HG03159 (cell line): ENCODE data around the gene PLPPR3.

ENCODE experiments used
- ATAC-seq: cut with Tn5 transposase; IDR thresholded peaks from one replicate; pipeline ENCODE4 v1.9.1; 2021; ENCODE audit warnings: mild to moderate bottlenecking, moderate library complexity; ENCODE audit not compliant: unreplicated experiment

PLPPR3 gene

GRCh38 chr19:797528-798414 is 24.0 kb downstream of the PLPPR3 start:
- peak; percentile 28 for ATAC-seq

- peak; percentile 70 for ATAC-seq
Observed at GRCh38 chr19:796692-797527, 24.8 kb downstream of the PLPPR3 start, which contains the start of gene PTBP1. Gene PTBP1 (plus strand): TSS chr19:797452. CDS start chr19:797498, 46 bp downstream.

- no peak for ATAC-seq
Observed at GRCh38 chr19:795691-796581, 25.8 kb downstream of the PLPPR3 start.

- no peak for ATAC-seq
Observed at GRCh38 chr19:795073-795611, 26.6 kb downstream of the PLPPR3 start.

- no peak for ATAC-seq
Observed at GRCh38 chr19:793806-794205, 27.9 kb downstream of the PLPPR3 start.

- ATAC-seq = no peak
Observed at GRCh38 chr19:792306-792885, 29.4 kb downstream of the PLPPR3 start.

GRCh38 chr19:791567-792305 is 30.0 kb downstream of the PLPPR3 start:
- ATAC-seq = no peak

- ATAC-seq = no peak
Observed at GRCh38 chr19:791007-791566, 30.7 kb downstream of the PLPPR3 start.

GRCh38 chr19:789701-790060 is 32.1 kb downstream of the PLPPR3 start:
- ATAC-seq = no peak

GRCh38 chr19:788983-789700 is 32.6 kb downstream of the PLPPR3 start:
- ATAC-seq = no peak

GRCh38 chr19:788686-788982 is 33.1 kb downstream of the PLPPR3 start:
- ATAC-seq = no peak

GRCh38 chr19:787536-787935 is 34.2 kb downstream of the PLPPR3 start:
- ATAC-seq = no peak

GRCh38 chr19:784541-784940 is 37.2 kb downstream of the PLPPR3 start:
- no peak for ATAC-seq

GRCh38 chr19:782878-783668 is 38.7 kb downstream of the PLPPR3 start:
- ATAC-seq = no peak

- ATAC-seq = no peak
Observed at GRCh38 chr19:782185-782877, 39.4 kb downstream of the PLPPR3 start.

- no peak for ATAC-seq
Observed at GRCh38 chr19:781800-782184, 40.0 kb downstream of the PLPPR3 start.

GRCh38 chr19:780935-781334 is 40.8 kb downstream of the PLPPR3 start:
- no peak for ATAC-seq
